WI38 (cell line): Measurements from ENCODE around the gene GSTK1.
A peak's percentile ranks its signal among the peaks of the same experiment; 100 is the strongest.

Source experiments
- H3K4me3 ChIP-seq: 2 replicates; pipeline ENCODE4 v1.5.1; 2011; ENCODE audit warnings: low read depth, mild to moderate bottlenecking, control low read depth, low read length
- TF ChIP-seq, protein P1 (sequence below): IDR thresholded peaks from 2 replicates; pipeline ENCODE4 v1.5.1; 2012; ENCODE audit warnings: low read depth, mild to moderate bottlenecking, control low read depth, low read length

The GSTK1 gene

GRCh38 chr7:143282124-143282523, 18.9 kb downstream of the GSTK1 start:
- no peak overlapping the region for H3K4me3 ChIP-seq
- TF ChIP-seq, protein P1, sequence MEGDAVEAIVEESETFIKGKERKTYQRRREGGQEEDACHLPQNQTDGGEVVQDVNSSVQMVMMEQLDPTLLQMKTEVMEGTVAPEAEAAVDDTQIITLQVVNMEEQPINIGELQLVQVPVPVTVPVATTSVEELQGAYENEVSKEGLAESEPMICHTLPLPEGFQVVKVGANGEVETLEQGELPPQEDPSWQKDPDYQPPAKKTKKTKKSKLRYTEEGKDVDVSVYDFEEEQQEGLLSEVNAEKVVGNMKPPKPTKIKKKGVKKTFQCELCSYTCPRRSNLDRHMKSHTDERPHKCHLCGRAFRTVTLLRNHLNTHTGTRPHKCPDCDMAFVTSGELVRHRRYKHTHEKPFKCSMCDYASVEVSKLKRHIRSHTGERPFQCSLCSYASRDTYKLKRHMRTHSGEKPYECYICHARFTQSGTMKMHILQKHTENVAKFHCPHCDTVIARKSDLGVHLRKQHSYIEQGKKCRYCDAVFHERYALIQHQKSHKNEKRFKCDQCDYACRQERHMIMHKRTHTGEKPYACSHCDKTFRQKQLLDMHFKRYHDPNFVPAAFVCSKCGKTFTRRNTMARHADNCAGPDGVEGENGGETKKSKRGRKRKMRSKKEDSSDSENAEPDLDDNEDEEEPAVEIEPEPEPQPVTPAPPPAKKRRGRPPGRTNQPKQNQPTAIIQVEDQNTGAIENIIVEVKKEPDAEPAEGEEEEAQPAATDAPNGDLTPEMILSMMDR, result no peak

- TF ChIP-seq, protein P1, result no peak
- no peak overlapping the region for H3K4me3 ChIP-seq
These were observed 20.1 kb downstream of the GSTK1 start for GRCh38 chr7:143283381-143283780.

- H3K4me3 ChIP-seq, result no peak within 1 kb of the TSS
These were observed 21.6 kb downstream of the GSTK1 start, which contains the start of gene TMEM139 for GRCh38 chr7:143284591-143285469. TMEM139 (plus strand) TSS chr7:143284958; CDS start chr7:143285958, 1,000 bp downstream.

DNA sequence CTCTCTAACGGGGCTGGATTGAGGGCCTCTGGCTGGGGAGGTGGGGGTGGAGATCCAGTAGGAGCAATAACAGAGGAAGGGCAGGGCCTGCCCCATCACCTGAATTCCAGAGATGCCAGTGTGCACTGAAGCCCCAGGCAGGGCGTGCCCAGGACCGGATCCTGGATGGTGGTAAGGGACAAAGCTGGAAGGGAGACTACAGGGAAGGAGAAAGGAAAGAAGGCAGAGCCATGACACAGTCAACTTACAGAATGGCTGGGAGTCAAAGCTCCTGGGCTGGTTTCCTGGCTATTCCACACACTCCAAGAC, 22.2 kb downstream of the GSTK1 start:
- H3K4me3 ChIP-seq, result no peak overlapping the region
- TF ChIP-seq, protein P1, result no peak

More at GRCh38 chr7:143284591-143285469, 21.6 kb downstream of the GSTK1 start, which contains the start of gene TMEM139:
- TF ChIP-seq, protein P1, result no peak

DNA sequence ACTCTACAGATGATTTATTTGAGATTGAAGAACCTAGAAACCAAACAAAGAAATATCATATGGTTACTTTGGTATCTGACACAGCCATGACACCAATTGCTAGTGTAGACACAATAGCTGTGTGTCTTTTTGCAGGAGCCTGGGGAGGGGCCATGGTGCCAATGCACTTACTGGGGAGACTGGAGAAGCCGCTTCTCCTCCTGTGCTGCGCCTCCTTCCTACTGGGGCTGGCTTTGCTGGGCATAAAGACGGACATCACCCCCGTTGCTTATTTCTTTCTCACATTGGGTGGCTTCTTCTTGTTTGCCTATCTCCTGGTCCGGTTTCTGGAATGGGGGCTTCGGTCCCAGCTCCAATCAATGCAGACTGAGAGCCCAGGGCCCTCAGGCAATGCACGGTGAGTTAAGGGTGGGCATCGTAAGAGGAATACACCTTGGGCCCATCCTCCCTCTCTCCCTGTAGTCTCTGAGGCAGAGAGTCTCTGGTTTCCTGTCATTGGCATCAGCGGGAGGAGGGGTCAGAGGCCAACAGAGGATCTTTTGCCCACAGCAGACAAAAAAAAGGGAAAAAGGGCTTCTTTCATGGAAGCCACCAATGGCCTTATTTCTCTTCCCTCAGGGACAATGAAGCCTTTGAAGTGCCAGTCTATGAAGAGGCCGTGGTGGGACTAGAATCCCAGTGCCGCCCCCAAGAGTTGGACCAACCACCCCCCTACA, 22.7 kb downstream of the GSTK1 start:
- TF ChIP-seq, protein P1, result no peak
- no peak overlapping the region for H3K4me3 ChIP-seq

DNA sequence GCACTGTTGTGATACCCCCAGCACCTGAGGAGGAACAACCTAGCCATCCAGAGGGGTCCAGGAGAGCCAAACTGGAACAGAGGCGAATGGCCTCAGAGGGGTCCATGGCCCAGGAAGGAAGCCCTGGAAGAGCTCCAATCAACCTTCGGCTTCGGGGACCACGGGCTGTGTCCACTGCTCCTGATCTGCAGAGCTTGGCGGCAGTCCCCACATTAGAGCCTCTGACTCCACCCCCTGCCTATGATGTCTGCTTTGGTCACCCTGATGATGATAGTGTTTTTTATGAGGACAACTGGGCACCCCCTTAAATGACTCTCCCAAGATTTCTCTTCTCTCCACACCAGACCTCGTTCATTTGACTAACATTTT, 23.3 kb downstream of the GSTK1 start:
- no peak overlapping the region for H3K4me3 ChIP-seq
- TF ChIP-seq, protein P1, result no peak

DNA sequence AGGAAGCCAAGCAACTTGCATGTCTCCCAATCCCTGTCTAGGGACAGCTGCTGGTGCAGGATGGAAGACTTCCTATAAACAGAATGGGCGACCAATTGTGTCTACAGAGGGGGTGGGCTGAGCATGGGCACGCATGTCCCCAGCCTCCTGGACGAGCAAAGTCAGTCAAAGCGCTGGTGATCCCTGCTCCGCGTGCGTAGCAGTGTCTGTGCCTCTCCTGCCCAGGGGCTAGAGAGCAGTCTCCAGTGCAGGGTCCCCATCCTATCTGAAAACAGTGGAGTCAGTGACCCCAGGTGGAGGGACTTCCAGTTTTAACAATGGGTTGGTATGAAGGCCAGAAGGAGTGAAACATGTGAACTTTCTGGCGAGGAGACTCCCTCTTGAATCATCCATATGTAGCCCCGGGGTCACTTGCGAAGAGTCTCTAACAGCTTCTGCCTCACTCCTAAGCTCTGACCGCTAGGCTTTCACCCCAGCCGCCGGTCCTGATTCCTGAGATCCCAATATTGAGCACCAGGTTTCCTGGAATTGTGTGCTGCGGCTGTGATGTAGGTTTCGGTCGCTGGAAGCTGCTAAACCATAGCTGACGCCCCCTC, 24.2 kb downstream of the GSTK1 start:
- 0 out of 2 replicates have a peak overlapping the region, but pooled peaks have one; percentile 1 for H3K4me3 ChIP-seq
- TF ChIP-seq, protein P1, result no peak
